PC-9 (cell line): Measurements from ENCODE around the gene VEPH1.

Experiments used
- CTCF ChIP-seq: fragments of 200-600 bp; sonication (generic); conservative IDR thresholded peaks from 2 replicates; pipeline ENCODE4 v1.6.1; 2017; ENCODE audit warnings: mixed run types, antibody characterized with exemption, mild to moderate bottlenecking, moderate library complexity
- EZH2 ChIP-seq: fragments of 200-600 bp; sonication (generic); IDR thresholded peaks from 2 replicates; pipeline ENCODE4 v1.8.0; 2017; ENCODE audit warnings: antibody characterized with exemption, low read depth

- no peak for TF ChIP-seq CTCF
- TF ChIP-seq EZH2: no peak
Measured at GRCh38 chr3:157518881-157519280, 15.7 kb upstream of the VEPH1 start.
